Esophagus squamous epithelium (tissue), 5 donors: ENCODE data around the gene CSGALNACT2. TPM values are rescaled to one million over a fixed set of nuclear protein-coding genes. Genes with fewer than 3 reads are reported as not detected.

Experiments
- DNase-seq: peaks from one replicate; lab custom pipeline; 2025; lab: John Stamatoyannopoulos, UW
- H3K27ac ChIP-seq, 4 donors: fragments of 200-600 bp; sonication (generic); one replicate each; pipeline ENCODE4 v1.5.1; 2016 to 2019; ENCODE audit warnings: mild to moderate bottlenecking in 1 of 4
- H3K27me3 ChIP-seq, 4 donors: fragments of 200-600 bp; sonication (generic); 1 replicate in 3 of 4; 2 replicates in 1 of 4; pipeline versions ENCODE4 v1.5.1 to v1.6.0; 2017 to 2021; ENCODE audit warnings: antibody characterized with exemption in 1 of 4
- H3K36me3 ChIP-seq, 3 donors: fragments of 200-600 bp; sonication (generic); one replicate each; pipeline ENCODE4 v1.5.1; 2016 to 2019
- H3K4me1 ChIP-seq, 3 donors: fragments of 200-600 bp; sonication (generic); one replicate each; pipeline ENCODE4 v1.5.1; 2017 to 2019
- H3K4me3 ChIP-seq, 4 donors: fragments of 200-600 bp; sonication (generic); 1 replicate in 3 of 4; 2 replicates in 1 of 4; pipeline ENCODE4 v1.5.1; 2016 to 2019; ENCODE audit warnings: mild to moderate bottlenecking in 2 of 4, moderate library complexity in 1 of 4
- H3K9me3 ChIP-seq, 3 donors: fragments of 200-600 bp; sonication (generic); one replicate each; pipeline ENCODE4 v1.5.1; 2016 to 2019
- CTCF ChIP-seq, 6 experiments: fragments of 450-650 bp in 4 of 6; fragments of 200-600 bp in 2 of 6; sonication (generic) in 2 of 6; IDR thresholded peaks; one replicate each; pipeline ENCODE4 v1.5.1; 2016 to 2019; ENCODE audit warnings: antibody characterized with exemption in 6 of 6, mild to moderate bottlenecking in 4 of 6, moderate library complexity in 4 of 6
- POLR2A ChIP-seq, 4 donors: fragments of 450-650 bp; IDR thresholded peaks; one replicate each; pipeline ENCODE4 v1.6.1; 2017; ENCODE audit warnings: antibody characterized with exemption in 4 of 4, mild to moderate bottlenecking in 4 of 4, moderate library complexity in 3 of 4
- WGBS, 2 donors: methylation state at CpG; one replicate each; pipeline ENCODE4 v1.1.5; 2018; 5-methylcytosine and 5-hydroxymethylcytosine counted together
- intact Hi-C: fragments of 100-400 bp; cut with DNase I; formaldehyde crosslinking; loops from one replicate; pipeline ENCODE4 v1.15.0; 2022
- total RNA-seq, 4 donors: library from RNA; depleted of rRNA; stranded (reverse); fragments of >200 nt; gene quantifications; one replicate each; pipeline ENCODE4 v1.1.0, GENCODE V29; 2016
- donor health status: DM: yes; HTN: yes; CAD: no.

Gene CSGALNACT2
- total RNA-seq, 4 donors from 2014 or later, result 2.8 to 18.5 (median 6.8) TPM

GRCh38 chr10:43156590-43157341 is 18.5 kb downstream of the CSGALNACT2 start:
- Histone ChIP-seq H3K9me3 (no peaks in the 10 kb centered on the region), H3K36me3 (peaks cover 0 to 6% (median 0%) of the 10 kb centered on the region in 3 donors), H3K27ac (no peak overlapping the region), H3K4me1 (peaks cover 0 to 52% (median 18%) of the 10 kb centered on the region in 3 donors), H3K27me3 (no peaks in the 10 kb centered on the region), H3K4me3 (no peak overlapping the region)
- no peak for DNase-seq
- intact Hi-C loops, result no loop called here
- 85 to 90% methylated on average over 9 of the region's 9 CpGs for WGBS, 2 donors
- TF ChIP-seq POLR2A (IDR thresholded peaks at IDR 0.05), result no peak
- TF ChIP-seq CTCF (IDR thresholded peaks at IDR 0.05), result no peak

GRCh38 chr10:43158636-43159035 is 20.4 kb downstream of the CSGALNACT2 start:
- no peaks in the 10 kb centered on the region for H3K27me3 ChIP-seq
- DNase-seq, result no peak
- peaks cover 0 to 51% (median 18%) of the 10 kb centered on the region in 3 donors for H3K4me1 ChIP-seq
- 91 to 94% methylated on average over 6 of the region's 6 CpGs for WGBS, 2 donors
- TF ChIP-seq CTCF (IDR thresholded peaks at IDR 0.05), result no peak
- TF ChIP-seq POLR2A (IDR thresholded peaks at IDR 0.05), result no peak
- no peak overlapping the region for H3K4me3 ChIP-seq
- intact Hi-C loops, result no loop called here
- no peak overlapping the region for H3K27ac ChIP-seq
- H3K9me3 ChIP-seq, result no peaks in the 10 kb centered on the region
- peaks cover 0 to 25% (median 0%) of the 10 kb centered on the region in 3 donors for H3K36me3 ChIP-seq

GRCh38 chr10:43160046-43160920 is 22.0 kb downstream of the CSGALNACT2 start:
- Histone ChIP-seq H3K4me3 (no peak overlapping the region), H3K27ac (peak overlapping the region in 1 of 4 donors; percentile 39), H3K9me3 (no peaks in the 10 kb centered on the region), H3K27me3 (no peaks in the 10 kb centered on the region), H3K36me3 (peaks cover 0 to 33% (median 4%) of the 10 kb centered on the region in 3 donors), H3K4me1 (peaks cover 0 to 35% (median 18%) of the 10 kb centered on the region in 3 donors)
- TF ChIP-seq POLR2A (IDR thresholded peaks at IDR 0.05) (no peak), CTCF (IDR thresholded peaks at IDR 0.05) (no peak)
- WGBS, 2 donors, result 20 to 42% methylated on average over 1 of the region's 1 CpG
- intact Hi-C loops, result no loop called here
- no peak for DNase-seq

GRCh38 chr10:43160921-43161255 is 22.6 kb downstream of the CSGALNACT2 start:
- Histone ChIP-seq H3K4me3 (no peak overlapping the region), H3K27ac (peak overlapping the region in 1 of 4 donors; percentile 39), H3K4me1 (peaks cover 0 to 34% (median 16%) of the 10 kb centered on the region in 3 donors), H3K9me3 (no peaks in the 10 kb centered on the region), H3K27me3 (no peaks in the 10 kb centered on the region), H3K36me3 (peaks cover 0 to 33% (median 4%) of the 10 kb centered on the region in 3 donors)
- no peak for TF ChIP-seq CTCF (IDR thresholded peaks at IDR 0.05)
- no peak for TF ChIP-seq POLR2A (IDR thresholded peaks at IDR 0.05)
- 50 to 59% methylated on average over 2 of the region's 2 CpGs for WGBS, 2 donors
- intact Hi-C loops, result no loop called here
- DNase-seq, result no peak

GRCh38 chr10:43162604-43163003 is 24.4 kb downstream of the CSGALNACT2 start:
- Histone ChIP-seq H3K9me3 (no peaks in the 10 kb centered on the region), H3K27me3 (no peaks in the 10 kb centered on the region), H3K36me3 (peaks cover 0 to 33% (median 4%) of the 10 kb centered on the region in 3 donors), H3K4me3 (no peak overlapping the region), H3K4me1 (peaks cover 0 to 32% (median 9%) of the 10 kb centered on the region in 3 donors), H3K27ac (no peak overlapping the region)
- WGBS, 2 donors, result 95 to 100% methylated on average over 1 of the region's 1 CpG
- no peak for DNase-seq
- intact Hi-C loops, result no loop called here
- no peak for TF ChIP-seq POLR2A (IDR thresholded peaks at IDR 0.05)
- TF ChIP-seq CTCF (IDR thresholded peaks at IDR 0.05), result no peak
